SK-N-SH treated with all-trans-retinoic acid at 6 μM for 48 hours (cell line): ENCODE data around the gene EN2.

ENCODE experiments used
- CSDC2 ChIP-seq: fragments of 250-450 bp; sonication (Bioruptor Pico); IDR thresholded peaks from 2 replicates; pipeline ENCODE4 v1.5.0; 2020; ENCODE audit warnings: mild to moderate bottlenecking, moderate library complexity
- CSRNP3 ChIP-seq: fragments of 250-450 bp; sonication (Bioruptor Pico); IDR thresholded peaks from 2 replicates; pipeline ENCODE4 v1.5.1; 2021; ENCODE audit warnings: mild to moderate bottlenecking, moderate library complexity
- PATZ1 ChIP-seq: fragments of 250-450 bp; sonication (Bioruptor Pico); IDR thresholded peaks from 2 replicates; pipeline ENCODE4 v1.8.0; 2020; ENCODE audit warnings: mild to moderate bottlenecking, moderate library complexity, borderline replicate concordance
- PPARA ChIP-seq: fragments of 250-450 bp; sonication (Bioruptor Pico); IDR thresholded peaks from 2 replicates; pipeline ENCODE4 v1.5.0; 2020; ENCODE audit warnings: mild to moderate bottlenecking, borderline replicate concordance
- RARB ChIP-seq: fragments of 250-450 bp; sonication (Bioruptor Pico); IDR thresholded peaks from 2 replicates; pipeline ENCODE4 v1.8.0; 2021; ENCODE audit warnings: mild to moderate bottlenecking, moderate library complexity
- SNAI2 ChIP-seq: fragments of 250-450 bp; sonication (Bioruptor Pico); IDR thresholded peaks from 2 replicates; pipeline ENCODE4 v1.5.0; 2020; ENCODE audit warnings: mild to moderate bottlenecking, moderate library complexity
- TOX ChIP-seq: fragments of 250-450 bp; sonication (Bioruptor Pico); IDR thresholded peaks from 2 replicates; pipeline ENCODE4 v1.8.0; 2021; ENCODE audit warnings: mild to moderate bottlenecking, moderate library complexity, borderline replicate concordance
- TSHZ2 ChIP-seq: fragments of 250-450 bp; sonication (Bioruptor Pico); IDR thresholded peaks from 2 replicates; pipeline ENCODE4 v1.5.0; 2020; ENCODE audit warnings: mild to moderate bottlenecking, moderate library complexity
- ZNF70 ChIP-seq: fragments of 450-650 bp; formaldehyde crosslinking; IDR thresholded peaks from 2 replicates; pipeline ENCODE4 v1.5.0; 2020; ENCODE audit warnings: mild to moderate bottlenecking, moderate library complexity
- ZNF8 ChIP-seq: fragments of 450-650 bp; formaldehyde crosslinking; IDR thresholded peaks from 2 replicates; pipeline ENCODE4 v1.5.0; 2020; ENCODE audit warnings: mild to moderate bottlenecking, moderate library complexity

GRCh38 chr7:155431231-155431630 is 26.7 kb upstream of the EN2 start:
- TF ChIP-seq TOX (CRISPR knock-in tag) (no peak), ZNF70 (CRISPR knock-in tag) (no peak), RARB (CRISPR knock-in tag) (no peak), CSRNP3 (no peak), TSHZ2 (CRISPR knock-in tag) (no peak), CSDC2 (CRISPR knock-in tag) (no peak), PATZ1 (CRISPR knock-in tag) (no peak), PPARA (no peak), SNAI2 (CRISPR knock-in tag) (no peak), ZNF8 (no peak)
